ENCODE results near the gene AHSA1. TPM values are rescaled to one million over a fixed set of nuclear protein-coding genes. Genes with fewer than 3 reads are reported as not detected.

The AHSA1 gene
- total RNA-seq: 124 and 237 TPM in 2 replicates

DNA sequence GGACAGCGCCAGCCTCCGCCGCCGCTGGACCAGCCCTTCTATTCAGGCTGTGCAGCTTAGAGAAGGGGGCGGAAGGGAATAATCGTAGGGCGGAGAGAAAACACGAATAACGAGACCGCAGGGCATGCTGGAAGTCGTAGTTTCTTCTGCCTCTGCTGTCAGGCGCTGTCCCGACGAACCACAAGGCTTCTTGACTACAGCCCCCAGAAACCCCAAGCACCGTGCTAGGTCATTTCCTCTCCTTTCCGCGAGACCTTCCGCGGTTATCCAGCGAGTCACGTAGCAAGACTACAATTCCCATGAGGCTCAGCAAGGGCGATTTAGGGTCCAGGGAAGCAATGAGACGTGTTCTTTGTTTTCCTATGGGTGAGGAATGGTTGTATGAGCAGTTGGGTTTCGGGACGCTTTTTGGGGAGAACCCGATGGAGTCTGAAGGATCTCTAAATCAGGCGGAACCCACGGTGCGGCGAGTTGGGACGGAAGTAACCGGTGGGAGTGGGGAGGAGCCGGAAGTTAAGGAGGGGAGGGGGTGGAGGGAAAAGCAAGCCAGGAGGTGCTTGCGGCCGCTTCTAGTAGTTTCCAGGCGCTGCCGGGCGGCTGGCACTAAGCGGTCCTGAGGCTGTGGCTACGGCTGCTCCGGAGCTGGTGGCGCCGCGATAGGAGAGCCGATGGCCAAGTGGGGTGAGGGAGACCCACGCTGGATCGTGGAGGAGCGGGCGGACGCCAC lies at the start of gene AHSA1, which contains the start of gene VIPAS39:
TSS of gene AHSA1 (plus strand) at position 572 of the 727 bp plus-strand sequence. CDS start at position 669, 97 bp downstream.
TSS of gene VIPAS39 (minus strand) at position 80 of the 727 bp plus-strand sequence. CDS start 3,499 bp downstream, outside the sequence.

GRCh38 chr14:77423423-77423822 lies 34.5 kb upstream of the AHSA1 start, which contains the start of gene NOXRED1:
NOXRED1 (minus strand) TSS chr14:77423523; CDS start chr14:77422889, 634 bp downstream.

DNA sequence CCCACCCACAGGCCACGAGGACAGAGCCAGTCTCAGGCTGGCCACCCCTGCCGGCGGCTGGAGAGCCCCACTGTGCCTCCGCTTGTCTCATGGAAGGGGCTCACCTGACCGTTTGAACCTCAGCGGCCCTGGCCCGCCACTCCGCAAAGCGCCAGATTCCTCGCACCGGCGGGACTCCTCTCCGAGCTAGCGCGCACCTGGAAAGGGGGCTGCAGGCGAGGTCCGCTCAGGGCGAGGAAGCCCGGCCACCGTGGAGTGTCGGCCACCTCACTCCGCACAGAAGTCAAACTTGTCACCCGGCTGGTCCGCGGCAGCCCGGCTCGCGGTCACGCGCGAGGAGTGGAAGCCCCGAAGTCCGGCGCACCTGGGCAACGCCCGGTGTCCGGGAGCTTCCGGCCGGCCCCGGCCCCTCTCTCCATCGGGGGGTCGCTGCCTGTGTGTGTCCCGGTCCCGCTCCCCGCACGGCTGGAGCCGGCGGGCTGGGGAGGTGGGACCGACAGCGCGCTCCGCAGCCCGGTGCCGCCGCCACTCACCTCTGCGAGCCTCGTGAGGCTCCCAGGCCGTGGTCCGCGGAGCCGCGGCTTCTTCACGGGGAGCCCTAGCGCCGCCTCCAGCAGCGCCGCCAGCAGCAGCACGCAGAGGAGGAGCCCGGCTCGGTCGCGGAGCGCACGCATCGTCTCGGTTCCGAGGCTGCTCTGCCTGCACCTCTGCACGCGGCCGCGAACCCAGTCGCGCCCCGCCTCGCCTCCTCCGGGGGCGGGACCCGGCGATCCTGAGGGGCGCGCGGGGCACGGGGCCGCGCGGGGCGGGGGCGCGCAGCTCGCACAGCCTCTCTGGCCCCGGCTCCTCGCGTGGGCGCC lies 40.5 kb downstream of the AHSA1 start, which contains the start of gene ISM2:
TSS of gene ISM2 (minus strand) at position 697 of the 860 bp plus-strand sequence. CDS start at position 674, 23 bp downstream.

Other genes starting within 250 kb of the AHSA1 start
- not detected in 2 replicates for gene NGB, start 186.9 kb upstream of the AHSA1 start, total RNA-seq
- gene POMT2, start 137.2 kb upstream of the AHSA1 start, total RNA-seq: 9.9 and 12.5 TPM in 2 replicates
- gene GSTZ1, start 137.1 kb upstream of the AHSA1 start, total RNA-seq: 22.6 and 23.4 TPM in 2 replicates
- 11.0 and 15.3 TPM in 2 replicates for gene TMED8, start 81.0 kb upstream of the AHSA1 start, total RNA-seq
- 2.5 and 4.2 TPM in 2 replicates for gene SAMD15, start 80.7 kb upstream of the AHSA1 start, total RNA-seq
- 0.19 and 0.28 TPM in 2 replicates for gene NOXRED1, start 34.6 kb upstream of the AHSA1 start, total RNA-seq
- gene VIPAS39, start 492 bp upstream of the AHSA1 start, total RNA-seq: 29.3 and 33.3 TPM in 2 replicates
- gene ISM2, start 40.7 kb downstream of the AHSA1 start, total RNA-seq: 0.19 and 3.1 TPM in 2 replicates
- gene SPTLC2, start 158.5 kb downstream of the AHSA1 start, total RNA-seq: 30.7 and 46.2 TPM in 2 replicates
- gene ALKBH1, start 249.9 kb downstream of the AHSA1 start, total RNA-seq: 8.7 and 9.8 TPM in 2 replicates